ENCODE results near the gene ZMYND15. TPM values are rescaled to one million over a fixed set of nuclear protein-coding genes. Genes with fewer than 3 reads are reported as not detected.

The ZMYND15 gene
- total RNA-seq, 1 experiment from 2014 or later, result 0.42 TPM

GRCh38 chr17:4701116-4701515 is 38.5 kb upstream of the ZMYND15 start:
- Mint-ChIP-seq H3K36me3 (ENCODE audit: insufficient read depth in 1 of 3, low read depth in 3 of 3) (peaks cover 8 to 26% (median 25%) of the 10 kb centered on the region in 3 experiments; a peak in 6 of 7 replicates), H3K27ac (no peak overlapping the region), H3K4me1 (peaks cover 31 to 32% of the 10 kb centered on the region in 2 experiments), H3K9me3 (no peaks in the 10 kb centered on the region), H3K4me3 (no peak overlapping the region), H3K27me3 (ENCODE audit: low read depth) (no peaks in the 10 kb centered on the region)
- Histone ChIP-seq H2AK5ac (ENCODE audit: insufficient read length, low read length) (no peak overlapping the region), H3K9me3 (ENCODE audit: control insufficient read depth, low read depth, low read length) (no peaks in the 10 kb centered on the region), H3K18ac (ENCODE audit: insufficient read length, low read depth, low read length) (no peak overlapping the region), H3K27ac (ENCODE audit: insufficient read length, low read depth, low read length) (no peak overlapping the region), H2BK20ac (ENCODE audit: low read depth, low read length, poor library complexity, severe bottlenecking) (no peak overlapping the region), H3K23ac (ENCODE audit: insufficient read length, low read depth, low read length) (no peak overlapping the region), H3K4ac (ENCODE audit: low read depth, low read length) (no peak overlapping the region), H4K20me1 (ENCODE audit: control insufficient read depth, insufficient read depth, insufficient read length) (no peaks in the 10 kb centered on the region), H3K56ac (ENCODE audit: insufficient read length, low read depth, low read length) (no peak overlapping the region), H4K91ac (ENCODE audit: insufficient read length, low read depth, low read length) (no peak overlapping the region), H3K4me2 (ENCODE audit: insufficient read depth, insufficient read length, low read length) (no peak overlapping the region), H3K27me3 (ENCODE audit: insufficient read depth, low read length) (no peaks in the 10 kb centered on the region), H3T11ph (ENCODE audit: low read length) (no peak overlapping the region), H2BK15ac (ENCODE audit: low read depth, low read length) (no peak overlapping the region), H4K8ac (replicated peaks; ENCODE audit: insufficient read length, low read depth, low read length) (no peak overlapping the region), H3K14ac (ENCODE audit: insufficient read depth, low read length) (no peak overlapping the region), H2AFZ (ENCODE audit: low read length) (no peak overlapping the region), H3K9ac (ENCODE audit: extremely low read depth, insufficient read length, low read length) (no peak overlapping the region), H2BK120ac (ENCODE audit: low read depth, low read length, poor library complexity, severe bottlenecking) (no peak overlapping the region), H4K5ac (ENCODE audit: insufficient read length, low read depth, low read length) (no peak overlapping the region), H3K23me2 (ENCODE audit: insufficient read length, low read depth, low read length, poor library complexity, severe bottlenecking) (peaks cover 9% of the 10 kb centered on the region), H2BK5ac (ENCODE audit: insufficient read length, low read length) (no peak overlapping the region), H2BK12ac (ENCODE audit: insufficient read length, low read depth, low read length) (no peak overlapping the region), H3K79me1 (ENCODE audit: insufficient read depth, low read depth, low read length, poor library complexity, severe bottlenecking) (peaks cover 28% of the 10 kb centered on the region), H3K4me1 (ENCODE audit: insufficient read depth, low read length) (no peaks in the 10 kb centered on the region; the same call in 1 of the 2 replicates), H3K79me2 (ENCODE audit: insufficient read depth, low read length) (peaks cover 32% of the 10 kb centered on the region; the same call in 1 of the 2 replicates)
- no peak for TF ChIP-seq CTCF (conservative IDR thresholded peaks at IDR 0.05)
- no peak for DNase-seq
- no CpG with 5 or more reads among the region's 1 CpG for WGBS (ENCODE audit: extremely low coverage, insufficient read length, low lambda C conversion rate)
